Neural cell (in vitro differentiated cells): ENCODE data around the gene GPR107.

Experiments
- CTCF ChIP-seq: fragments of 450-650 bp; IDR thresholded peaks from 2 replicates; pipeline ENCODE4 v1.5.1; 2014; ENCODE audit warnings: antibody characterized with exemption, mild to moderate bottlenecking, moderate library complexity; ENCODE audit not compliant: poor library complexity, severe bottlenecking
- EP300 ChIP-seq: fragments of 450-650 bp; conservative IDR thresholded peaks from 2 replicates; pipeline ENCODE4 v1.6.1; 2014; ENCODE audit warnings: antibody characterized with exemption, mild to moderate bottlenecking, moderate library complexity; ENCODE audit not compliant: poor library complexity, severe bottlenecking
- EZH2 ChIP-seq: fragments of 200-600, 300-800 bp; shearing (Covaris generic), sonication (generic); IDR thresholded peaks from 2 replicates; pipeline ENCODE4 v1.6.1; 2014; ENCODE audit warnings: antibody characterized with exemption, low read length, borderline replicate concordance, mild to moderate bottlenecking; ENCODE audit not compliant: insufficient read depth, poor library complexity, severe bottlenecking
- MXI1 ChIP-seq: fragments of 450-650 bp; conservative IDR thresholded peaks from 2 replicates; pipeline ENCODE4 v1.6.1; 2014; ENCODE audit warnings: antibody characterized with exemption, mild to moderate bottlenecking; ENCODE audit not compliant: poor library complexity, severe bottlenecking
- RAD21 ChIP-seq: fragments of 450-650 bp; conservative IDR thresholded peaks from 2 replicates; pipeline ENCODE4 v1.6.1; 2014; ENCODE audit warnings: antibody characterized with exemption, mild to moderate bottlenecking, moderate library complexity

GRCh38 chr9:130186839-130187522 lies 133.3 kb downstream of the GPR107 start:
- TF ChIP-seq EZH2 (no peak), CTCF (no peak), MXI1 (no peak), RAD21 (no peak), EP300 (no peak)
